ENCODE results near the gene NKAPD1. TPM values are rescaled to one million over a fixed set of nuclear protein-coding genes. Genes with fewer than 3 reads are reported as not detected.

The NKAPD1 gene
- total and polyA plus RNA-seq, 2 of the 13 experiments (the other 11 are each of a cell fraction or from before 2014, with no cell fraction given) = 11.2 to 22.5 TPM

GRCh38 chr11:112073941-112074811 lies at the start of gene NKAPD1, which contains the start of gene PIH1D2 (continued):
- TF ChIP-seq PATZ1 (CRISPR knock-in tag; IDR thresholded peaks at IDR 0.05) (peak; percentile 83), ELF4 (CRISPR knock-in tag; IDR thresholded peaks at IDR 0.05; ENCODE audit: borderline replicate concordance) (0 out of 2 replicates have a peak, but pooled peaks have one; percentile 2), ZNF12 (CRISPR knock-in tag; IDR thresholded peaks at IDR 0.05) (no peak; the same call in 1 of the 2 replicates), KDM3A (CRISPR knock-in tag; IDR thresholded peaks at IDR 0.05; ENCODE audit: low read depth) (no peak; the same call in 1 of the 2 replicates), SAP130 (CRISPR knock-in tag; IDR thresholded peaks at IDR 0.05; ENCODE audit: low read depth) (peak; percentile 86), ZFP36 (IDR thresholded peaks at IDR 0.05; ENCODE audit: borderline replicate concordance, low read depth, low read length, partially characterized antibody) (no peak), ZBTB33 (CRISPR knock-in tag; IDR thresholded peaks at IDR 0.05) (no peak; the same call in 1 of the 2 replicates), ZNF30 (CRISPR knock-in tag; IDR thresholded peaks at IDR 0.05) (no peak), ARNTL (CRISPR knock-in tag; IDR thresholded peaks at IDR 0.05) (no peak), KDM2A (CRISPR knock-in tag; IDR thresholded peaks at IDR 0.05; ENCODE audit: borderline replicate concordance, low read depth) (peak; percentile 90), MED8 (CRISPR knock-in tag; IDR thresholded peaks at IDR 0.05; ENCODE audit: insufficient replicate concordance) (no peak), BORCS8-MEF2B (CRISPR knock-in tag; IDR thresholded peaks at IDR 0.05) (no peak), SRSF1 (optimal IDR thresholded peaks at IDR 0.05; ENCODE audit: low read depth, low read length) (peak; percentile 89), ZC3H13 (CRISPR knock-in tag; IDR thresholded peaks at IDR 0.05) (0 out of 2 replicates have a peak, but pooled peaks have one; percentile 67), ZNF563 (CRISPR knock-in tag; IDR thresholded peaks at IDR 0.05) (no peak), NFYC (CRISPR knock-in tag; IDR thresholded peaks at IDR 0.05) (peak; percentile 39), ZNF564 (CRISPR knock-in tag; IDR thresholded peaks at IDR 0.05) (no peak), ZNF512B (CRISPR knock-in tag; IDR thresholded peaks at IDR 0.05; ENCODE audit: borderline replicate concordance) (no peak), NKX3-1 (CRISPR knock-in tag; IDR thresholded peaks at IDR 0.05) (peak; percentile 34; the same call in 1 of the 2 replicates), ZNF160 (CRISPR knock-in tag; IDR thresholded peaks at IDR 0.05) (no peak), SALL2 (CRISPR knock-in tag; IDR thresholded peaks at IDR 0.05) (no peak), ATF1 (CRISPR knock-in tag; IDR thresholded peaks at IDR 0.05) (peak; percentile 58), ELF3 (CRISPR knock-in tag; IDR thresholded peaks at IDR 0.05) (peak; percentile 41; the same call in 1 of the 2 replicates), REL (CRISPR knock-in tag; conservative IDR thresholded peaks at IDR 0.05) (no peak)
